HG02798 (cell line): ENCODE results near the gene ADAM12.

Source experiments
- ATAC-seq: cut with Tn5 transposase; IDR thresholded peaks from one replicate; pipeline ENCODE4 v1.9.1; 2021; ENCODE audit warnings: mild to moderate bottlenecking; ENCODE audit not compliant: unreplicated experiment, poor library complexity

The ADAM12 gene

DNA sequence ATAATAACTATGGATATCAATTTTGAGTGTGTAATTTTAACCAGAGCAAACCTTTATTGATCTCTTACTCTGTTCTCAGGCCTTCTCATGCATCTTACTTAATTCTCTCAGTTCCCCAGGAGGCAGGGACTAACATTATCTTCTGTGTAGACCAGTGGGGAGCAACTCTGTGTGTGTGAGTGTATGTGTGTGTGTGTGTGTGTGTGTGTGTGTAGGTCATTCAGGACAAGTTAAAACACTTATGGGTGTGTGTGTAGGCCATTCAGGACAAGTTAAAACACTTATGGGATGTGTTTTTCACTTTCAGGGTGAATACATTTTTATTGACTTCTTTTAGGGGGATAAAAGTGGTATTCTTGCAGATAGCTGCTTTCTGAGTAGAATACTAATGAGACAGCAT is 145.0 kb downstream of the ADAM12 start:
- ATAC-seq = no peak

DNA sequence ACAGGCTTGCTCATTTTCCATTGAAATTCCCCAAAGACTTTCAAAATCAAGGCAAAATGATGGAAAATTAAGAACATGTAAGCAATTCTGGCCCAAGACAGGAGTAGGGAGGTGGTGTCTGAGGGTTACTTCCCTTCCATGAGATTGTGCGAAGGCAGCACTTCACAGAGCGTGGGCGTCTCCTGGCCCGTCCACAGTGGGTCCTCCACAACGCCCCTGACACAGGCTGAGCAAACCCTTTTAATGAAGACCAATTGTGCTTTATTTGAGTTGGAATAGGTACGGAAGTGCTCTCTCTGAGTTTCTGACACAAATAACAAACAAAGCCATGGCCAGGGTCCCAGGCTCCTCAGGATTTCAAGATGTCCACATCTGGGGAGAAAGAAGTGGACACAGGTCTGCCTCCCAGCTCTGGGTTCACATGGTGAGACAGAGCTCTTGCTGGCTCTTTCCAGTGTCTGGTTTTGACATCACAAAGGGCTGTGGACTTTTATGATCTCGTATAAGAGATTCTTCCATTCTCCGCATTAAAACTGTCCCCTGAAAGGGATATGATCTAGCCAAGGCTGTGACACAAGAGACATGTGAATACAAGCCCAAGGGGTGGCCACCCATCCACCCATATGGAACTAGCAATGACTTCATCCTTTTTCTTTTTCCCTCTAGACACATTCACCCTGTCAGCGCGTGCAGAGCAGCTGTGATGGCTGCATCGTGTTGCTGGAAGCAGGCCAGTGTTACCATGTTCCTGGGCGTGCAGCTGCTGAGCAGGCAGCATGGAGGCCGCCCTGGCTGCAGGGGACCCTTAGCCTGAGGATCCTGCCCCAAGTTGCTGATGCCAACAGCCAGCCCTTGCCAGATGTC is 145.6 kb downstream of the ADAM12 start:
- no peak for ATAC-seq

DNA sequence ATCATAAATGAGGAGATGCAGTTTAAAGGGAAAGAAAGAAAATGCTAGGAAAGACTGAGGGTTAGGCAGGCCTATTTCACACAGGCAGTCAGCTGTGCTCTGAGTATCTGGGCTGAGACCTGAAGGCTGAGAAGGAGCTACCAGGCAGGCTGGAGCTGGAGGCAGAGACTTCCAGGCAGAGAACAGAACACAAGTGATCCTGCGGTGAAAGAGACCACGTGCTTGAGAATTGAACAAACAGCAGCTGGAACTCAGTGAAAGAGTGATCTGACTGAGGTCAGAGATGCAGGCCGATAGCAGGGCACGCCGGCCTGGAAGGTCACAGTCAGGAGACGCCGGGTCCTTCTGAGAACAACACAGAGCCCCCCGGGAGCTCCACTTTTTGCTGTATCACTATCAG is 147.8 kb downstream of the ADAM12 start:
- ATAC-seq = no peak

DNA sequence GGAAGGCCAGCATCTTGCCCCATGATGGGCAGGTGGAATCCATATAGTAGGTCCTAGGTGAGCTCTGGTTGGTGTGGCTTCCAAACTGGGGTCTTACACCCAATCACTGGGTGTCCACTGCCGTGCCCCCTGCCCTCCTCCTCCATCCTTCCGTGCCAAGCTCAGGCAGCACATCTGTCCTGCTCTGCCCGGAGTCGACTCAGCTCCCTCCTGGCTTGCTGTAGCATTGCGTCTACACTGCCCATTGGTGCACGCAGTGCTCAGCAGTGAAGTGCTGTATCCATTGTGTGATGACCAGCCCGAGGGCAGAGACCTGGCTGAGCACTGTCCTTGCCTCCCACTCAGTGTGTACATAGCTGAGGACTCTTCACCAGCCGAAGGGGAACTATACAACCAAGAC is 148.4 kb downstream of the ADAM12 start:
- no peak for ATAC-seq

DNA sequence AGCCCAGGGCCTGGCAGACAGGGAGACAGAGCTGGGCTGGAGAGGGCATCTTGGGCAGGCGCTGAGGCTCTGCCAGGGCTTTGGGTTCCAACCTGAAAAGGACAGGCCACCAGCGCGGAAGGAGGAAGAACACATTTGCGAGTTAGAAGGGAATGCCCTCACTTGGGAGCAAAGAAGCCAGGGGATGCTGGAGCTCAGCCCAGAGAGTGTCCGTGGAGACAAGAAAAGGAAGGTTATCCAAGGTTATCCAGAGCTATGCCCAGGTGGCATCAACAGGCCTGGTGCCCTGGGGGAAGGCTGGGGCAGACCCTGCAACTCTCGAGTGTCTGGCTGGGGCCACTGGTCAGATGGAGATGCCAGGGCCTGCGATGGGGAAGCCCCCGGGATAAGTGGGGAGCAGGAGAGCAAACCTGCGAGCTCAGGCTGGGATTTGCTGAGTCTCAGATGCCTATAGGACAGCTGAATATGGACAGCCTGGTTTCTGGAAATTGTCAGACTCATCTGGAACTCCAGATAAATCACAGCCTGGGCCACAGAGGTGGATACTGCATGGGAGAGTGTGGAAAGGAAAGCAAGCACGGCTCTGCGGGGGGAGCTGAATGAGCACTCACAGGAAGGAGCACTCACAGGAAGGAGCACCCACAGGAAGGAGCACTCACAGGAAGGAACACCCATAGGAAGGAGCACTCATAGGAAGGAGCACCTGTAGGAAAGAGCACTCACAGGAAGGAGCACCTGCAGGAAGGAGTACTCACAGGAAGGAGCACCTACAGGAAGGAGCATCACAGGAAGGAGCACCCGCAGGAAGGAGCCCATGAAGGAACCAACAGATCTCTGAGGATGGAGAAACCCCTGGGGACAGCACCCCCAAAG is 152.1 kb downstream of the ADAM12 start:
- no peak for ATAC-seq

DNA sequence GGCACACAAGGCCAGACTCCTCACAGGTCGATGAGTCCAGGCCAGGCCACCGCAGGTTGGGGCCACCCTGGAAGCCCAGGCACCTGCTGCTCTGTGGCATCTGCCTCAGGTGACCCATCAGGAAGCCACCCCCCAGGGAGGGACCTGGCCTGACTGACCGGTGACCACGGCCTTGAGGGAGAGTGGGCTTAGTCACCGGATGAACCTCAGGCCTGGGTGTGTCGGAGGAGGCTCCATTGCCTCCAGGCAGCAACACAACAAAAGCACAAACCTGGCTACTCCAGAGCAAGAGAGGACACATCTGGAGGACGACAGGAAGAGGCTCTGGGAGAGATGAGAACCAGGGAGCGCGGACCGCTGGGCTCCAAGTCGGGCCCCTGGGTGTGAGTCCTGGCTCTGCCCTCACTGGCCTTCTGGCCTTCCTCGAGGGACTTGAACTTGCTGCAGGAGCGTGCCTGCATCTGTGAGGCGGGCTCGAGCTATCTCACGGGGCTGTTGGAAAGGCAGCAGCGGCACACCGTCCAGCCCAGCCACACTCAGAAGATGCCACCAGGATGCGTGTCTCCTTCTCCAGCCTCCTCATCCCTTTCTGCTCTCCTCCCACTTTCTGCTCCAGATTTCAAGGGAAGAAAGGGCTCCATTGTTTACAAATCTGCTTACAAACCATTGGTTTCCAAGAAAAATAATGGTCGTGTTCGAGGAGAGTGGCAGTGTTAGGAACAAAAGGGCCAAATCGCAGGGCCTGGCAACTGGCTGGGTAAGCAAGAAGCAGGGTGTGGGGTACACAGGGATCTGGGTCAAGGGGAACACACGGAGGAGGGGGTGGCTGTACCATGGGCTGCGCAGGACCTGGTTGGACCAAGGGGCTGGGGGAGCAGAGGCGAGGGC is 152.9 kb downstream of the ADAM12 start:
- ATAC-seq = no peak

DNA sequence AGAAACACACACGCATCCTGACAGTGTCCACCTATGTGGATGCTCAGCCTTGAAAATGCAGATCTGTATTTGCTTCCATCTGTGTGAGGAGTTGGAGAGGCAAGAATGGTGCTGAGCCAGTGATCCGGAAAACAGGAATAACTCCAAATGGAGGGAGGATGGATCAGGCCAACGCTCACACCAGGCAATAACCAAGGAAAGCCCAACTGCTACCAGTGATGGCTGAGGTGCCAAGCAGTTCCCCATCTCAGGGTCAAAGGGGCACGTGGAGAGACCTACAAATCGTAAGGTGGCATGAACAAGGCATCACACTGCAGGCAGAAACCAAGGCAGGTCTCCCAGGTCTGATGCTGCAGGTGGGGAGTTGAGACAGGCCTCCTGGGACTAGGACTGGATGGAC is 153.6 kb downstream of the ADAM12 start:
- ATAC-seq = no peak

DNA sequence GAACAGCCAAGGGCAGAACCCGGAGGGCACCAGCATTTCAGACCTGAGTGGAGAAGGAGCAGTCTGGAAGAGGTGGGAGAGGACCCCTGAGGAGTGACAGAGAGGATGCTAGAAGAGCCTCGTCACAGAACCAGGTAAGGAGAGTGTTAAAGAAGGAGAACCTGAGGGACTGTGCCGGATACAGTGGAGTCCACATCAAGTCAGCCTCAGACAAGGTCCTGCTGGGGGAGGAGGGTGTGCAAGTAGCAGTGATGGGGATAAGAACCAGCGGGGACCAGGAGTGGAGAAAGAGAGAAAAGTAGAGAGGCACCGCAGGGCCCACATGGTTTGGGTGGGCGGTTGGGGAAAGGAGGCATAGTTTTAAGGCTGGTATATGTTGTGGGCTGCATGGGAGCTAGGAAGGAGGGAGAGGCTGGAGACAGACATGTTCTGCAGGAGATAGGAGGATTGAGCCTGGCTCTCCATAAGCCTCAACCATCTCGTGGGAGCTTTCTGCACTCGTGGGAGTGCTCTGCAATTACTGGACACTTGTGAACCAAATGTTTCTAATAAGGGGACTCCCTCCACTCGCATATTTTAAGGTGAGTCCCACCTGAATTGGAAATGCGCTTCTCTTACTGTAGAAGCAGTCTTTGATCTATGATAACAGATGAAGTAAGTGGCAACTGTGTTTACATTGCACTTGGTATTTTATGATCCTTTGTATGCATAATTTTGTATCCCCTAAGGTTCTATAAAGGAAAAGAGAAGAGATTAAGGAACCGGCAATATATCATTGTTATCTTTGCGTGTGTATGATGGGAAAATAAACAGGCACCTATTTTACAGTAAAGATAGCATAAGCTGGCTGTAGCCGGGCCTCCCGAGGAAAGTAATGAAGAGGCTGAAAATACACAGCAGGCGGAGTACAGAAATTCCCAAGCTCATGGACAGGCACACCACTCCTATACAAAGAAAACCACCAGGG is 154.8 kb downstream of the ADAM12 start:
- ATAC-seq = no peak

DNA sequence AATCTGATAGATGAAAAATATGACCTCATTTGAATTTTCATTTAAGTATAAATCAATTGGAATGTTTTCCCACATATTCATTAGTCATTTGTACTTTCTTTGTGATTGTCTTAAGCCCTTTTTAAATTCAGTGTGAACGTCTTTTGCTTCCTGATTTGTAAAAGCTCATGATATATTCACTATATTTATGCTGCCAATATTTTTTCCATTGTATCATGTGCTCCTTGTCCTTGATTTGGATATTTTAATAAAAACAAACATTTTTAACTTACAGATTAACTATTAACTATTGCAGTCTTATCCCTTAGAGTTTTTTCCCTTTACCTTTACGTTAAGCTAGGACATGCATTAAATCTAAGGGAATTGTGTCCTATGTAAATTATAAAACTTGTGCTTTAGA is 157.7 kb downstream of the ADAM12 start:
- ATAC-seq = no peak

DNA sequence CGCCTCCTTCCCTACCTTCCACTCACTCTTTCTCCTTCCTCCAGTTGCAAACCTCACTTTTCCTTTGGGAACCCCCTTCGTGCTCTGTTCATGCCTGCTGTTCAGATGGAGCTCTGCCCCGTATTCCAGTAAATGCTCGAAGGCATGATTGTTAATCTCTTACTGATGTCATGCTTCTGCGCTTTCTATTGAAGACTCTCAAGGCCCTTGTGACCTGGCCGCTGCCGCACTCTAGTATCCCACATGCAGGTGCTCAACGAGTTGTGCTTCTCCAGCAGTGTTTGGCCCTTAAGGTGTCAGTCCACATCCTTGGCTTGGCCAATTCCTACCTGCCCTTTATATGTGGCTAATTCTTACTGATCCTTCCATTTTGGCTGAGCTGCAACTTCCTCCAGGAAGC is 158.6 kb downstream of the ADAM12 start:
- no peak for ATAC-seq

DNA sequence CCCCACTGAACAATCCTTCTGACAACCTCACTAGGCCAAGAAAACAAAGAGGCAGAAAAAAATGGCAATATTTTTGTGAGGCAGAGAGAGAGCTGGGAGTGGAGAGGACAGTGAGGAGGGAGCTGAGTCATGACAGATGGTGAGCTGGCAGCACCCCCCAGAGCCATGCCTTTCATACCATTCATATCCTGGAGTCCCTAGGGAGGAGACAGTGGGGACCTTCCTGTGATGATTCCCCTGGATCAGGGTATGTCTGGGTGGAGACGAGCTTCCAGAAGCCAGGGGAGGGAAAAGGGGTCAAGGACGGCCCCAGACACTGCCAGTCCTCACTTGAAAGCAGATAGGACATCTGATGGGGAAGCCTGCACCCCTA is 160.5 kb downstream of the ADAM12 start:
- no peak for ATAC-seq

DNA sequence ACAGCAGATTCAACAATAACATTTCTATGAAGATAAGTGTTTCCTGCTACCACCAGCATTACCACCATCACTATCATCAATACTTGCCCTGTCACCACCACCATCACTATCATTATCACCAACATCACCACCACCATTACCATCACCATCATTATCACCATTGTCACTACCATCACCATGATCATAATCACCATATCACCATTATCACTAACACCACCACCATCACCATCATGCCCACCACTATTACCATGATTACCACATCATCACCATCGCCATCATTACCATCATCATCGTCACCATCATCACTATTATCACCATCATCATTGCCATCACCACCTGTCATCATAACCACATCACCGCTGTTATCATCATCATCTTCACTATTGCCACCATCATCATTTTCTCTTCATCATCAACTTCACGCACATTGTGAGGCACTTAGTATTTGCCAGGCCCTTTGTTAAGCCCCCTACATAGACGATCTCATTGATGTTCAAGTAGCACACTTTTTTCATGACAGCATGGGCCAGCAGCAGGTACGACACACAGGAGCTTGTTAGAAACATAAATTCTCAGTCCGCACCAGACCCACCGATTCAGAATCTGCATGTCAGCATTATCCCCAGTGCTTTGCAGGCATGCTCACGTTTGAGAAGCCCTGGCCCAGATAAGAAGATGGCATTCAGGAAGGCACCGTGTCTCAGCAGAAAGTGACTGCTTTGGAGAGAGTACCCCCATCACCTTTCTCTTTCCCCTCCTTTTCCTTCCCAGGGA is 161.1 kb downstream of the ADAM12 start:
- no peak for ATAC-seq

DNA sequence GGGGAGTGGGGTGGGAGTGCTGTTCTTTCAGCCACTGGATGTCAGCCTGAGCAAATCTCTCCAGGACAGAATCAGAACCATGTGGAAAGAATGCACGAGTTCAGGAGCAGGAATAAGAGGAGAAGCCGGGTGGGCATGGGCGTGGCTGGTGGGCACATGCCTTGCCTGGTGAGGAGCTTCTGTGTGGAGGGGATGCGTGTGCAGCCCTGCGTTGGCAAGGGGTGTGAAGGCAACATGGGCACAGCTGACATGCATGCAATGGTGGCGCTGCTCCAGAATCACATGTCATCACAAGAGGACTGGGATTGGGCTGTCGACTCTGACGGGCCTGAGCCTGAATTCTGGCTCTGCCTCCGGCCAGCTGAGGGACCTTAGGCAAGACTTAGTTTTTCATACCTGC is 162.1 kb downstream of the ADAM12 start:
- ATAC-seq = no peak

DNA sequence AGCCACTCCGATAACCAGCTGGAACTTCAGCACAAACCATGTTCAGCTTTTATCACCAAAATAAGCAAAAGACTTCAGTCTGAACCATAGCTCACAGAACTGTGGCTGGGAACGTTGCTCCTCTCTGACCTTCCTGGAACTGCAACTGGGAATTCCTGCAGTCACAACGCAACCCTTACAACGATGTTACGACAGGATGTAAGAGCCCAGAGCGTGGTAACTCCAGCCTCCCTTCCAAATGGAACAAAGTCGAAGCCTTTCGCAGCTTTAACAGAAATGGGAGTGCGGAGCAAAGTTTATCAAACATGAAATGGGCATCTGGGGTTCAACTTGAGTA is 162.6 kb downstream of the ADAM12 start:
- no peak for ATAC-seq

DNA sequence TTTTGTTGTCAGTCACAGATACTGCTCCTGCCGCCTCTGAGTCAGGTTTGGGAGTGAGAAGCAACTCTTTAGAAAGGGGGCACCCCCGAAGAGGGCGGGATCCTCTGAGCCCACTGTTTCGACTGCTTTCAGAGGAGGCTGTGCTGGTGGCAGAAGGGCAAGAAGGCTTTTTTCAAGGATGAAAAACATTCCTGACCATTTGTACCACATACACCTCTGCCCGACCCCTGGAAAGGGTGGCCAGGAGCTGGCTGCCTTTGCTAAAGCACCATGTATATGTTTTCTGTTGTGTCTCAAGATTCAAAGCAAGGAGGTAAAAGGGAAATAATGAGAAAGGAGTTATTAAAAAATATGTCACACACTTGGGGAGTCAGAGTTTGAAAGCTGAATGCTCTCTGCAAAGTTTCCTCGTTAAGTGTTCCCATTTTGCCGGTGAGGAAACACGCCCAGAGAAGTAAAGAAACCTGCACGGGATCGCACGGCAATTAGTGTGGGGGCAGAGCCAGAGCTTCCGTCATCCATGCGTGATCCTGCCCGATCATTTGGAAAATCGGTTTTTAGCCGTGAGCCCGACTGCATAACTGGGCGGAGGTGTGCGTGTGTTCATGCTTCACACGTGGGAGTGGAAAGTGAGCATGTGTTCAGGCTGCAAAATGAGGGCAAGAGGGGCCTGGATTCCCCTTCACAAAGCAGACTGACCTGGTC is 163.2 kb downstream of the ADAM12 start:
- ATAC-seq = no peak

DNA sequence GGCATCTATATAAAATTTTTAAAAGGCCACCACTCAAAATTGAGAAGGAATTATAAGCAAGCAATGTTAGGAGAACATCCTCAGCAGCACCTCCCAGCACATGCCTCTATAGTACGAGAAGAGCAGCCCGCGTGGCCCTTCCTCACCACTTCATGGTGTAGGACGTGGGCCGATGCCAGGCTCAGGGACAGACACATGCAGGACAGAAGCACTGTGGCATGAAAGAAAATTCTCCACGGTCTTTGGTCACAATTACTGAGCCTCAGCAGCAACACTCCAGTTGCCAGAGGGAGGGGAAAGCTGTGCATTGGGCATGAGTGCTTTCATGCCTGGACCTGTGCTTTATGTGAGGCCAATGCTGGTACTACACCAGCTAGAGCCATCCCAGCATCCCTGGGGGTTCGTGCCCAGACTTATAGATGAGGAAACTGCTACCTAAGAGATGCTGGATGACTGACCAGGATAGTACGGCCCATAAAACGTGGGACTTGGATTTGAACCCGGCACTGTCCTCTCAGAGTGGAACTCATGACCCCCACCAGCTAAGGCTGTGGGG is 164.7 kb downstream of the ADAM12 start:
- ATAC-seq = no peak

DNA sequence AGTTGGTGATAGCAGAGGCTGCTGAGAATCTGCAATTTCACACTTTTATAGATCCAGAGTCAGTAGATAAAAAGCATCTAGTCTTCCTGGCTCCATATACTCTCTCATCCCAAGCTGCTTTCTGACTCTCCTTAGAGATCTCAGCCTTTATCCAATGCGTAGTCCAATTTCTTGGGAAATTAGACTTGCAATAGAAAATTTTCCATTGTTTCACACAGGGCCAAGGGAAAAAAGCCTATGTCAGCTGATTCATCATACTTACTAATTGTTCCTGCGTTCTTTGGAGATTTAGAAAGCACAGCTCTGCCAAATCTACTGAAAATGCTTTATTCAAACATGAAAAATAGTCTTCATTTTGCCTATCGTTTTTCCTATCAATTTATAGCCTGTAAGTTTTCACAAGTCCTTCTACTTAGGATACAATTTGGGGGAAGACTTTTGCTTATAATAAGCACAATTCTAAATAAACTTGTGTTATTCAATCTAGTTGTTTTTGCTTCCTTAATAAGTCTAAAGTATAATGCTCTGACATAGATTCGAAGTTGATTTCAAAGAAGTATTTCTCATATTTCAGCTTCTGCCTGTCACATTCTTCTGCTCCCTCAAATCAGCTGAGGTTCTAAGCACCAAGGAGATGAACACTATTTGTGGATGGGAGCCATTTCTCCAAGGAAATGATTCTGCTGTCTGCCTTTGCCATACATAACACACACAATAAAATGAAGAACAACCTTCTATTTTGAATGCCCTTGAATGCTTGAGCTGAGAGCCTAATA is 165.4 kb downstream of the ADAM12 start:
- no peak for ATAC-seq
